AG09309 (cell line): ENCODE results near the gene HBM.
"Not testable (repeated sequence)": the region's sequence is repeated elsewhere in the genome, so short reads cannot be mapped to it uniquely, and the experiment has no call there.

ENCODE experiments used
- DNase-seq: peaks from one replicate; pipeline ENCODE4 v3.0.0-alpha.2; 2010; ENCODE audit warnings: low read depth
- H3K4me3 ChIP-seq: 2 replicates; pipeline ENCODE4 v1.5.1; 2011; ENCODE audit warnings: mild to moderate bottlenecking, low read depth, low read length, moderate library complexity; ENCODE audit not compliant: control insufficient read depth
- TF ChIP-seq, protein P1 (sequence below): IDR thresholded peaks from 2 replicates; pipeline ENCODE4 v1.5.1; 2011; ENCODE audit warnings: mild to moderate bottlenecking, low read depth, low read length, inconsistent platforms; ENCODE audit not compliant: insufficient read depth, control insufficient read depth; ENCODE audit errors: missing control alignments

Gene HBM

GRCh38 chr16:194516-194915 lies 28.7 kb downstream of the HBM start:
- H3K4me3 ChIP-seq = no peak overlapping the region

DNA sequence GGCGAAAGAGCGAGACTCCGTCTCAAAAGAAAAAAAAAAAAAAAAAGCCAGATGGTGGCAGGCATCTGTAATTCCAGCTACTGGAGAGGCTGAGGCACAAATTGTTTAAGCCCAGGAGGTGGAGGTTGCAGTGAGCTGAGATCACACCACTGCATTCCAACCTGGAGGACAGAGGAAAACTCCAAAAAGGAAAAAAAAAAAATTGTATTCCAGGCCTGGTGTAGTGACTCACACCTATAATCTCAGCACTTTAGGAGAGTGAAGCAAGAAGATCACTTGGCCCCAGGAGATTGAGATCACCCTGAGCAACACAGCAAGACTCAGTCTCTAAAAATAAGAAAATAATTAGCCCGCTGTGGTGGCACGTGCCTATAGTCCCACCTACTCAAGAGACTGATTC lies 34.6 kb downstream of the HBM start:
- TF ChIP-seq, protein P1, sequence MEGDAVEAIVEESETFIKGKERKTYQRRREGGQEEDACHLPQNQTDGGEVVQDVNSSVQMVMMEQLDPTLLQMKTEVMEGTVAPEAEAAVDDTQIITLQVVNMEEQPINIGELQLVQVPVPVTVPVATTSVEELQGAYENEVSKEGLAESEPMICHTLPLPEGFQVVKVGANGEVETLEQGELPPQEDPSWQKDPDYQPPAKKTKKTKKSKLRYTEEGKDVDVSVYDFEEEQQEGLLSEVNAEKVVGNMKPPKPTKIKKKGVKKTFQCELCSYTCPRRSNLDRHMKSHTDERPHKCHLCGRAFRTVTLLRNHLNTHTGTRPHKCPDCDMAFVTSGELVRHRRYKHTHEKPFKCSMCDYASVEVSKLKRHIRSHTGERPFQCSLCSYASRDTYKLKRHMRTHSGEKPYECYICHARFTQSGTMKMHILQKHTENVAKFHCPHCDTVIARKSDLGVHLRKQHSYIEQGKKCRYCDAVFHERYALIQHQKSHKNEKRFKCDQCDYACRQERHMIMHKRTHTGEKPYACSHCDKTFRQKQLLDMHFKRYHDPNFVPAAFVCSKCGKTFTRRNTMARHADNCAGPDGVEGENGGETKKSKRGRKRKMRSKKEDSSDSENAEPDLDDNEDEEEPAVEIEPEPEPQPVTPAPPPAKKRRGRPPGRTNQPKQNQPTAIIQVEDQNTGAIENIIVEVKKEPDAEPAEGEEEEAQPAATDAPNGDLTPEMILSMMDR = no peak
- H3K4me3 ChIP-seq = no peak overlapping the region
- peak; percentile 52 for DNase-seq

More at GRCh38 chr16:194516-194915, 28.7 kb downstream of the HBM start:
- DNase-seq = no peak
- TF ChIP-seq, protein P1 = no peak

DNA sequence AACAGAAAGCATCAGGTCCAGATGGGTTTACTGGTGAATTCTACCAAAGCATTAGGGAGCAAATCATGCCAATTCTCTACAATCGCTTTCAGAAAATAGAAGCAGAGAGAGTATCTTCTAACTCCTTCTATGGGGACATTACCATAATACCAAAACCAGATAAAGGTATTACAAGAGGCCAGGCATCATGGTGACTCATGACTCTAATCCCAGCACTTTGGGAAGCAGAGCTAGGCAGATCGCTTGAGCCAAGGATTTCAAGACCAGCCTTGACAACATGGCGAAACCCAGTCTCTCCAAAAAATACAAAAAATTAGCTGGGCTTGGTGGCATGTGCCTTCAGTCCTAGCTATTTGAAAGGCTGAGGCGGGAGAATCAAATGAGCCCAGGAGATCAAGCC lies 37.5 kb downstream of the HBM start:
- TF ChIP-seq, protein P1 = no peak
- DNase-seq = no peak
- H3K4me3 ChIP-seq = no peak overlapping the region

DNA sequence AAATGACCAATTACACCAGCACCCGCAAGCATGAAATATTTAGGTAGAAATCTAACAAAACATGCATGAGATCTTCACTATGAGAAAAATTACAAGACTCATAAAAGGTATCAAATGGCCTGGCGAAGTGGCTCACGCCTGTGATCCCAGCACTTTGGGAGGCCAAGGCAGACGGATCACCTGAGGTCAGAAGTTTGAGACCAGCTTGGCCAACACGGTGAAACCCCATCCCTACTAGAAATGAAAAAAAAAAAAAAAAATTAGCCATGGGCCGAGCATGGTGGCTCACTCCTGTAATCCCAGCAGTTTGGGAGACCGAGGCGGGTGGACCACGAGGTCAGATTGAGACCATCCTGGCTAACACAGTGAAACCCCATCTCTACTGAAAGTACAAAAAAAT lies 38.3 kb downstream of the HBM start:
- H3K4me3 ChIP-seq, DNase-seq: not testable (repeated sequence)

GRCh38 chr16:209359-209758 lies 43.6 kb downstream of the HBM start:
- H3K4me3 ChIP-seq, DNase-seq: not testable (repeated sequence)

- not testable (repeated sequence) for DNase-seq, H3K4me3 ChIP-seq
Measured at GRCh38 chr16:211631-212180, 45.9 kb downstream of the HBM start.

- no peak for DNase-seq
- H3K4me3 ChIP-seq = no peak overlapping the region
Measured at GRCh38 chr16:212999-213398, 47.2 kb downstream of the HBM start.

More at GRCh38 chr16:212999-213398, 47.2 kb downstream of the HBM start:
- TF ChIP-seq, protein P1 = no peak
